Measurements from ENCODE around the gene ROCK2.
"Not testable (repeated sequence)": the region's sequence is repeated elsewhere in the genome, so short reads cannot be mapped to it uniquely, and the experiment has no call there.

ROCK2 gene

GRCh38 chr2:11261564-11261963 is 82.9 kb downstream of the ROCK2 start:
- DNase-seq, result not testable (repeated sequence)

- no peak for DNase-seq
Measured at GRCh38 chr2:11260979-11261378, 83.5 kb downstream of the ROCK2 start.

- DNase-seq, result no peak
Measured at GRCh38 chr2:11257964-11258363, 86.5 kb downstream of the ROCK2 start.

- no peak for DNase-seq
Measured at GRCh38 chr2:11257078-11257477, 87.4 kb downstream of the ROCK2 start.

GRCh38 chr2:11256166-11256565 is 88.3 kb downstream of the ROCK2 start:
- no peak for DNase-seq

GRCh38 chr2:11254100-11254536 is 90.3 kb downstream of the ROCK2 start:
- DNase-seq, result no peak

- DNase-seq, result not testable (repeated sequence)
Measured at GRCh38 chr2:11252458-11252857, 92.0 kb downstream of the ROCK2 start.

GRCh38 chr2:11250400-11251196 is 93.8 kb downstream of the ROCK2 start:
- DNase-seq, result no peak

GRCh38 chr2:11245322-11245721 is 99.1 kb downstream of the ROCK2 start:
- no peak for DNase-seq

- no peak for DNase-seq
Measured at GRCh38 chr2:11244091-11244826, 100.2 kb downstream of the ROCK2 start.

- DNase-seq, result no peak
Measured at GRCh38 chr2:11243512-11243911, 100.9 kb downstream of the ROCK2 start.

GRCh38 chr2:11242542-11243174 is 101.8 kb downstream of the ROCK2 start:
- DNase-seq, result no peak

- DNase-seq, result no peak
Measured at GRCh38 chr2:11241412-11242203, 102.8 kb downstream of the ROCK2 start.

- no peak for DNase-seq
Measured at GRCh38 chr2:11239666-11240462, 104.6 kb downstream of the ROCK2 start.

GRCh38 chr2:11239147-11239546 is 105.3 kb downstream of the ROCK2 start:
- DNase-seq, result no peak

GRCh38 chr2:11237122-11237521 is 107.3 kb downstream of the ROCK2 start:
- no peak for DNase-seq

GRCh38 chr2:11236335-11236734 is 108.1 kb downstream of the ROCK2 start:
- DNase-seq, result no peak

GRCh38 chr2:11235583-11235982 is 108.9 kb downstream of the ROCK2 start:
- DNase-seq, result no peak

- no peak for DNase-seq
Measured at GRCh38 chr2:11234309-11234708, 110.1 kb downstream of the ROCK2 start.

- DNase-seq, result not testable (repeated sequence)
Measured at GRCh38 chr2:11231193-11231592, 113.2 kb downstream of the ROCK2 start.

GRCh38 chr2:11228692-11229091 is 115.7 kb downstream of the ROCK2 start:
- DNase-seq, result no peak

- no peak for DNase-seq
Measured at GRCh38 chr2:11227595-11227994, 116.8 kb downstream of the ROCK2 start.

Measured in activated CD4-positive, alpha-beta T cell treated with anti-CD3 and anti-CD28 coated beads, Interleukin-2, amount 50 U/mL, for 1 hour (primary cell).